B cell (primary cell): Measurements from ENCODE around the gene EPHA5.

ENCODE experiments used
- CTCF ChIP-seq: fragments of 200-600 bp; IDR thresholded peaks from one replicate; pipeline ENCODE4 v1.8.0; 2022; ENCODE audit warnings: antibody characterized with exemption, mild to moderate bottlenecking
- EZH2 ChIP-seq: IDR thresholded peaks from 2 replicates; pipeline ENCODE4 v1.6.1; 2012; ENCODE audit warnings: borderline replicate concordance, low read depth, mild to moderate bottlenecking, moderate library complexity, low read length; ENCODE audit not compliant: insufficient read depth, poor library complexity, severe bottlenecking

GRCh38 chr4:65668201-65669089 lies 1.8 kb downstream of the EPHA5 start:
- TF ChIP-seq CTCF (no peak), EZH2 (no peak)
